Brain microvascular endothelial cell (primary cell): Measurements from ENCODE around the gene FAM228B.

Experiments
- DNase-seq: peaks from one replicate; pipeline ENCODE4 v3.0.0-alpha.2; 2020
- H3K27ac ChIP-seq: fragments of 250-450 bp; sonication (Bioruptor Pico); 2 replicates; pipeline ENCODE4 v1.5.1; 2020; ENCODE audit warnings: mild to moderate bottlenecking, moderate library complexity
- H3K27me3 ChIP-seq: fragments of 250-450 bp; sonication (Bioruptor Pico); replicated peaks from 2 replicates; pipeline ENCODE4 v1.5.1; 2020; ENCODE audit warnings: mild to moderate bottlenecking
- H3K36me3 ChIP-seq: fragments of 250-450 bp; sonication (Bioruptor Pico); replicated peaks from 2 replicates; pipeline ENCODE4 v1.5.1; 2020; ENCODE audit warnings: mild to moderate bottlenecking
- H3K4me3 ChIP-seq: 2 replicates; pipeline ENCODE4 v1.5.1; 2011; ENCODE audit warnings: low read depth, mild to moderate bottlenecking, control low read depth, low read length, moderate library complexity
- CTCF ChIP-seq: IDR thresholded peaks from 2 replicates; pipeline ENCODE4 v1.5.1; 2011; ENCODE audit warnings: low read depth, mild to moderate bottlenecking, moderate library complexity, low read length, control low read depth, inconsistent platforms; ENCODE audit errors: missing control alignments
- in situ Hi-C: cut with HindIII; loops from 2 replicates; pipeline ENCODE4 v1.10.0; 2017; ENCODE audit warnings: low sequenced_read_pairs, low pct_ligation_motif_present

FAM228B gene

GRCh38 chr2:24123195-24123921, at the start of gene FAM228B, which contains the start of gene PFN4:
Gene FAM228B (plus strand): TSS chr2:24123469. CDS start chr2:24124362, 893 bp downstream.
Gene PFN4 (minus strand): TSS chr2:24123334. CDS start chr2:24122535, 799 bp downstream.
- Histone ChIP-seq H3K36me3 (no peaks in the 10 kb centered on the region), H3K27ac (peak within 1 kb of the TSS; percentile 71), H3K27me3 (no peaks in the 10 kb centered on the region), H3K4me3 (peak within 1 kb of the TSS; percentile 88)
- TF ChIP-seq CTCF, result no peak
- peak; percentile 60 for DNase-seq
- in situ Hi-C loops, result no loop called here

- in situ Hi-C loops, result loop anchor here (25.0 kb wide), 1 partner anchor 237 kb away; no protein-coding TSS in a partner anchor
- no peak for DNase-seq
- Histone ChIP-seq H3K27me3 (no peaks in the 10 kb centered on the region), H3K36me3 (peaks cover 14% of the 10 kb centered on the region), H3K27ac (no peak overlapping the region), H3K4me3 (no peak overlapping the region)
- TF ChIP-seq CTCF, result no peak
Measured at GRCh38 chr2:24073816-24074215, 49.5 kb upstream of the FAM228B start.

GRCh38 chr2:24075259-24075658, 48.0 kb upstream of the FAM228B start:
- Histone ChIP-seq H3K27me3 (no peaks in the 10 kb centered on the region), H3K27ac (no peak overlapping the region), H3K4me3 (peak overlapping the region; percentile 94), H3K36me3 (peaks cover 8% of the 10 kb centered on the region)
- DNase-seq, result no peak
- in situ Hi-C loops, result no loop called here
- no peak for TF ChIP-seq CTCF

- peak; percentile 98 for DNase-seq
- peak within 1 kb of the TSS; percentile 61 for H3K27ac ChIP-seq
- peaks cover 8% of the 10 kb centered on the region for H3K36me3 ChIP-seq
- peak within 1 kb of the TSS; percentile 94 for H3K4me3 ChIP-seq
- no peaks in the 10 kb centered on the region for H3K27me3 ChIP-seq
- in situ Hi-C loops, result no loop called here
- peak; percentile 12 for TF ChIP-seq CTCF
Measured at GRCh38 chr2:24075915-24076848, 47.1 kb upstream of the FAM228B start, which contains the start of gene SF3B6. Gene SF3B6 (minus strand): TSS chr2:24076326. CDS start chr2:24076229, 97 bp downstream.

GRCh38 chr2:24076849-24077534, 46.3 kb upstream of the FAM228B start:
- in situ Hi-C loops, result no loop called here
- H3K36me3 ChIP-seq, result peaks cover 9% of the 10 kb centered on the region
- no peak for DNase-seq
- H3K27ac ChIP-seq, result peak overlapping the region; percentile 32
- peak overlapping the region; percentile 94 for H3K4me3 ChIP-seq
- no peak for TF ChIP-seq CTCF
- H3K27me3 ChIP-seq, result no peaks in the 10 kb centered on the region
